NCI-H345 treated with DMSO at 0.1 percent for 48 hours (cell line): Measurements from ENCODE around the gene NUP210.

ENCODE experiments used
- DNase-seq: peaks from one replicate; lab custom pipeline; 2025; ENCODE audit not compliant: unreplicated experiment; lab: John Stamatoyannopoulos, UW

Gene NUP210

DNA sequence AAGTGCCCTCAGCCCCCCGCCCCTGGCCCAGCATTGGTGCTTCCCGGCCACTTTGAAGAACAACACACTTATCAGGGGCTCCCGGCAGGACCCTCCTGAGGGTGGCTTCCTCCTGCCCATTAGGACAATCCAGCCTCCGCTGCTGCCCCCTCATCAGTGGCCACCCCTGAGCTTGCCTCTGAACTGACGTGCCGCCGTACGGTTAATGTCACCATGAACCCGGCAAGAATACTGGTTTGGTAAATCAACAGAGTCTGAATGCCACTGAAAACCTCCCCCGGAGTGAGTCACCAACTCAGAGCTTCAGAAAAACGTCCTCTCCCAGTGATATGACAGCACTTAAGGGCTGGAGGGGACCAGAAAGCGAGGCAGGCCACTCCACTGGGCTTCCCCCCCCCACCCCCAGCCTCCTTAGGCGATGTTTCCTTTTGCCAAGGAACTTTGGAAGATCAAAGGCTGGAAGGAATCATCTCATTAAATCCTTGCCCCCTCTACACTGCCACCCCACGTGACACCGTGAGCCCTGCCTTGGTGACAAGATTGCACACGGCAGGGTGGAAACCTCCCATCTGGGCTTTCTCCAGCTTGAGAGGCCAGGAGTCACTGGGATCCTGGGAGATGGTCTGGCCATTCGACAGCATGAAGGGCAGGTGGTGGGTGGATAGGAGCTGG is 142.1 kb downstream of the NUP210 start:
- DNase-seq = no peak

DNA sequence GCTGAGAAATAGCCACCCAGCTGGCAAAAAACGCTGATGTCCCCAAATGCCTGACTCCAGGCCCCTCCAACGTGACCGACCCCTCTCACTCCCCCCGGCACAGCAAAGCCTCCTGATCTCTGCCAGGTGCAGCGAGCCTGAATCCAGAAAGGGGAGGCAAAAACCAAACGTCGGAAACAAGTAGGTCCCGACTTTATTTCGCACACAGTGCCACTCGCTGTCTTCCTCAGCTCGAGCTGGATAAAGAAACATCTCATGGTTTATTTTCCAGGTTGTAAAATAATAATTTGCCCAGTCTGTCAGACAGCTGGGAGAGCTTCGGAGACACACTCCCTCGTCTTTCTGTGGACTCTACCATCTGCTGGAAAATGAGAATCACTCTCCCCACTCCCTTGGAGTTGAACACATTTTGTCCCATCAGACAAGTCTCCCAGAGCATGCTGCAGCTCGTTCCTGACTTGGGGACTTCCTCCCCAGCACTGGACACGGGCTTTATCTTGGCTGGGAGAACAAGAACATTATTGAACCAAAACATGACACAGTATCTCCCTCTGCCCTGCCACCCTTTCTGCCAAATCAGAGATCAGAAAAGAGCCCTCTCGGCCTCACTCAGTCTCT is 142.8 kb downstream of the NUP210 start:
- no peak for DNase-seq

DNA sequence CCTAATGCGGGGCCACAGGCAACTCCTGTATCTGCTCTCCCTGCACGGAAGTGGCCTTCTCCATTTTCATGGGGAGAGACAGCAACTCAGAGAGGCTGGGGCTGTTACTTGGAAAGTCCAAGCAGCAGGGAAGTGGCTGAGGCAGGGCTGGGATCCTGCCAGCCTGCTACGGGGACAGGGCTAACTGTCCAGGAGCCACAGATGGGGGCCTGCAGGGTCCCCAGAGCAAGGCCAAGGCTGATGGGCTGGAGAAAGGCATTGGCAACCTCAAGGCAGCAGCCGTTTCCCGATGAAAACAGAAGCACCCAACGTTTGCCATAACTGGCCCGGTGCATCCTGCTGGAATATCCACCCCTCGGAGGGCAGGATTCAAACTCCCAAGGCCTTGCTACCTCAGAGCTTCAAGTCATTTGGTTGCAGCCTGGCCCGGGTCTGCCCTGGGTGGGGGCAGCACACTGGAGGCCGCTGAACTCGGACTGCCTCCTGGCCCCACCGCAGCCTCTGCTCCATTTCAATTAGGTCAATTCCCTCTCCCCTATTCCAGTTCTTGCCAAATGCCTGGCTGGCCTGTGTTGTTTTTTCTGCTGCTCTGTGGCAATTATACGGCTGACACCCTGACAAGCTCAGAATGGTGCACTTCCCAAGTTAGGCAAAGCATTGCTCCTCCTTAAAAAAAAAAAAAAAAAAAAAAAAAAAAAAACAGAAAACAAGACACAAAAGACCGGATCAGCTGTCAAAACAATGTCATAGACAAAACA is 143.5 kb downstream of the NUP210 start:
- DNase-seq = no peak

DNA sequence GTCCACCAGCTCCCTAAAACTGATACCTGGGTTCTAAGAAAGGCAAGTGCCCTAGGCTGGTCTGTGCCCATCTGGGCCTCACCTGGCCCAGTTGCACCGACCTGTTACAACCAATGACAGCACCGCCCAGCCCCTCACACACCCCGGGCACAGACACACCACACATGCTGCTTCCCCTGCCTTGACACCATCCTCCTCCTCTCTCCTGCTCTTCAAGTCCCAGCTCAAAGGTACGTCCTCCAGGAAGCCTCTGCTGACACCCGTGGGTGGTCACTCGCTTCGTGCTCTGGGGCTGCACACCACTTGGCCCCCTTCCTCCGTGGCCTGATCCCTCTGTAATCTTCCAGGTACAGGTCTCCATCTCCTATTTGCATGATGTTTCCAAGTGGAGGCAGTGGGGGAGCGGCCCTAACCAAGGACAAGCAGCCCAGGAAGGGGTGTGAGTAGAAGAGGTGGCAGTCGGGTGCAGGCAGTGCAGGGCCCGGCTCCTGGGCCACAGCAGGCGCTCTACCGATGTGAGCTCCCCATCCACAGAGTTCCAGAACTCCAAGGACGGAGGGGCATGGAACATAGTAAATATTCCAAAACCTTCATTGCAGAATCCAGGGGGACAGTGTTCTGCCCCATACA is 144.6 kb downstream of the NUP210 start:
- no peak for DNase-seq

DNA sequence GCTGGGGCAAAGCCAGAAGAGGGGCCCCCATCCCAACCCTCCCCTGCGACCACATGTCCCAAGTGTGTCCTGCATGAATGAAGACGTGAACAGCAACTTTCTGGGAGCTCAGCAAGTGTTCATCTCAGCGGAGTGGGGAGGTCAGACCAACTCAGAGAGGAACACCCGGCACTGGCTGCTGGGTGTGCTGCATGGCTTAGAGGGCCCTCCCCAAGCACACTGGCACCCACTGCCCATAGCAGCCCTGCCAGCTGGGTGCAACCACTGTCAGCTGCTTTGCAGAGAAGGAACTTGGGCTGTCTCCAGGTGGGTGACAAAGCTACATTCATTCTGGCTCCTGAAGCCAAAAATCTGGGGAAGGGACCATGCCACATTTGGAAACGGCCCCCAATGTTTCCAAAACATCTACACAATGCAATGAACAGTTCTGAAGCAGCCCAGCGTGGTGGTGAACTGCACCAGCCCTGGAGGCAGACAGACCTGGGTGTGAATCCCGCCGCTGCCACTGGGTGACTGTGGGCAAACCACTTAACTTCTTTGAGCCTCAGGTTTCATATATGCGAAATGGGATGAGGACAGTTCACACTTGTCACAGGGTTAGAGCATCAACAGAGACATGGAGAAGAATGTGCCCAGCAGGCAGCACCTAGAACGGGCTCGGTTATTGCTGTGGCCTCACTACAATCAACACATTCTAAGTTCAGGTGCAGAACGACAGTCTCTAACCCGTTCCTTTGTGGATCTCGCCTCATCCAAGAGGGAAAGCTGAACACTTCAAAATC is 145.4 kb downstream of the NUP210 start:
- DNase-seq = no peak

DNA sequence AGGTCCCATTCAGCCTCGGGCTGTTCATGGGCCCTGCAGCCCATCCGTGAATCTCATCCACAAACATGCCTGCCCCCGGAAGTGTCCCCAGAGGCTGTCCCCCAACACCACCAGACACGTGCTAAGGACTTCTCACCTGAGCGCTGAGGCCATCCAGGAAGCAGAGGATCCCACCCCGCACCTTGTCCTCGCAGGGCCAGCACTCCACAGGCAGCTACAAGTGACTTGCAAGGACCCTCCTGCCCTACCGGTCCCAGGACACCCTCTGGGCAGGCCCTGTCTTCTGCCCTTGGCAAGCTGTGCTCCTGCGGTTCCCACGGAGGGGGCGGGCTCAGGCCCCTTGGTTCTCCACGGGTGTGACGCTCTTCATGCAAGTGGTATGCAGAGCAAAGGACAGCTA is 146.0 kb downstream of the NUP210 start:
- no peak for DNase-seq

DNA sequence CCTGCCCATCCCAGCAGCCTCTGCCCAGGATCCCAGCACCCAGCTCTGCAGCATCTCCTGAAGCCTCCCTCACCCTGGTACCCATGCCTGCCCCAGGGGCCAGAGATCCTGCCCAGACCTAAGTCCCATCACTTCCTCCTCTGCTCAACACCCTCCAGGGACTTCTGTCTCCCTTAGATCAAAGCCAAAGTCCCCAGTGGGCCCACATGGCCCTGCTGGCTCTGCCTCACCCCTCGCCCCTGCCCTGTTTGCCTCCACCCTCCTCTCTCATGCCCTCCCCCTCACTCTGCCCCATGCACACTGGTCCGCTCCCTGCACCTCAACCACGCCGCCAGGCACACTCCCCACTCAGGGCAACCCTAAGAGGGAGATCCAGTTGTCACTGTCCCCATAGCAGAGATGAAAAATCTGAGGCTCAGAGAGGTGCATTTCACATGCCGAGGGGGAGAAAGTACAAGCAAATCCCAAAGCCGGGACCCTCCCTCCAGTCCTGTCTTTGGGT is 146.5 kb downstream of the NUP210 start:
- no peak for DNase-seq

DNA sequence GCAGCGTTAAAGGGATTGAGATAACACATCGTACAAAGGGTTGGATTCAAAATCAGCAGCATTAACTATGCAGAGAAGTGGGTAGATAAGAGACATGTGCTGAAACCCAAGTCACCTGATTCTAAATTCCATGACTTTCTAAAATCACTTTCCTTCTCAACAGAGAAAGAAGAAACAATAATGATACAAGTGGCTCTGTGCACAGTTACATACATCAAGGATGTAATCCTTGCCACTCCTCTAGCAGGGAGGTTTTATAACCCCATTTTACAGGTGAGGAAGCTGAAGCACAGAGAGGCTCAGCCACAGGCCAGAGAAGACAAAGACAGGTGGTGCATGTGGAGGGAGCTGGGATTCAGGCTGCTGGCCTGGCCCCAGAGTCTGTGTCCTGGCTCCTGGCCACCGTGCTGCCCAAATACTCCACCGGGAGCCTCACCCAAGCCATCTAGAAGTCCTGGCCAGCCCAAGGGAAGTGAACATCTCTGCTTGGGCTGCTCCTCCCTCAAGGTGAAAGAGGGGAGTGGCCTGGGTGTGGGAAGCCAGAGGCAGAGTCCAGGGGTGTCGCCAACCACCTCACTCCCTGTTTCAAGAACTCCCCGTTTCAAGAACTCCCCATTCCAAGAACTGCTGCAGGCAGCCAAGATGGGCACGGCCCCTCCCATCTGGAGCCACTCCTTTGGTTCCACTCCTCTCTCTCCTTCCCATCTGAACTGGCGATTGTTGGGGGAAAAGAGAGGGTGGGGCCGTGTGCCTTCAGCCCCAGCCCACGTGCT is 147.1 kb downstream of the NUP210 start:
- no peak for DNase-seq

DNA sequence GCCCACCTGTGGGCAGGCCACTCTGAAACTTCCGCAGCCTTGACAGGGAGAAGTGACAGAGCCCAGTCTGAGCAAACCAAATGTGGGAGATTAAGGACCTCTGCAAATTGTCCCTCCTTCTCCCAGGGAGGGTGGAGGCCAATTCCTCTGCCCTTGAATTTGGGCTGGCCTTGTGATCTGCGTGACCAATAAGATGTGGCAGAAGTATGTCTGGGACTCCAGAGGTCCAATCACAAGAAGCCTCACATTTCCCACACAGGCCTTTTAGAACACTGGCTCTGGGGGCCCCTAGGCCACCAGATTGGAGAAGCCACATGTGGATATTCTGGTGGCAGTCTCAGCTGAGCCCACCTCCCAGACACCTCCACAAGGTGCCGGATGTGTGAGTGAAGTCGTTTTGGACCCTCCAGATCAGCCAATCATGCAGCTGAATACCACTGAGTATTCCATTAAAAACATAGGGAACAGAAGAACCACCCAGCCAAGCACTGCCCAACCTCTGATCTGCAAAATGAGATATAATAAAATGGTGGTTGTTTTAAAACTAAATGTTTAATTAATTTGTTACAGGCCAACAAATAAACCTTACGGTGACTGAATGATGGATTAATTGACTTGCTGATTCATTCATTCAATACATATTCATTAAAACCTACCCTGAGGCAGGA is 150.3 kb downstream of the NUP210 start:
- no peak for DNase-seq

DNA sequence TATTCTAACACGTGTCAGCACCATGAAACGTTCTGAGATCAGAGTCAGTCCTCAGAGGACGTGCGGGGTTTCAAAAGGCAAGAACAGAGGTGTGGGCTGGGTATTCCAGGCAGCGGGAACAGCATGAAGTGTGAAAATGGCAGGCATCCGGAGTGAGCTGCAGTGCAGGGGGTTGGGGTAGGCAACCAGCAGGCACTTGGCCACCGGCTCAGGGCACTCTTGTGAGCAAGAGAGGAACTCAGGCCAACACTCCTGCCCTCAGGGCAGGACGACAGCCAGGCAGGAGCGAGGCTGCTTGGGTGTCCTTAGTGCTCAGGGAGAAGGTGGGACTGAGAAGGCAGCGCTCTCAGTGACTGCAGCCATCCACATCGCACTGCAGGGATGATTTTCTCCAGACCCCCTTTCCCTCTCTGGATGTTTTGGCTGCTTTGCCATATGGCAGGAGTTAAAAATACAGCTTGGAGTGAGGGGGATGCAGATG is 151.1 kb downstream of the NUP210 start:
- DNase-seq = no peak

DNA sequence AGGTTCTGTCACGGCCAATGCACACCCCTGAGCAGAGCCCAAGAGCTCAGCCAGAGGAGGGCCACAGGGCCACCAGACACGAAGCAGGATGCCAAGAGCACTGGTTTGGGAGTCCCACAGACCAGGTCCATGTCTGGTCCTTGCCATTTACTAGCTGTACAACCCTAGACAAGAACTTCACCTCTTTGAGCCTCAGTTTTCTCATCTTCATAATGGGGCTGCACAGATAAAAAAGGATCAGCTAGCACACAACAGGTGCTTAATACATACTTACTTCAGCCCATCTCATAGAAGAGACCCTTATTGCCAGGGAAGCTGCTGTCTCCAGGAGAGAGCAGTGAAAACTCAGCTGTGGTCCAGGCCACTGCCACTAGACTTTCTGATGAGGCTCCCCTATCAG is 152.0 kb downstream of the NUP210 start:
- DNase-seq = no peak

DNA sequence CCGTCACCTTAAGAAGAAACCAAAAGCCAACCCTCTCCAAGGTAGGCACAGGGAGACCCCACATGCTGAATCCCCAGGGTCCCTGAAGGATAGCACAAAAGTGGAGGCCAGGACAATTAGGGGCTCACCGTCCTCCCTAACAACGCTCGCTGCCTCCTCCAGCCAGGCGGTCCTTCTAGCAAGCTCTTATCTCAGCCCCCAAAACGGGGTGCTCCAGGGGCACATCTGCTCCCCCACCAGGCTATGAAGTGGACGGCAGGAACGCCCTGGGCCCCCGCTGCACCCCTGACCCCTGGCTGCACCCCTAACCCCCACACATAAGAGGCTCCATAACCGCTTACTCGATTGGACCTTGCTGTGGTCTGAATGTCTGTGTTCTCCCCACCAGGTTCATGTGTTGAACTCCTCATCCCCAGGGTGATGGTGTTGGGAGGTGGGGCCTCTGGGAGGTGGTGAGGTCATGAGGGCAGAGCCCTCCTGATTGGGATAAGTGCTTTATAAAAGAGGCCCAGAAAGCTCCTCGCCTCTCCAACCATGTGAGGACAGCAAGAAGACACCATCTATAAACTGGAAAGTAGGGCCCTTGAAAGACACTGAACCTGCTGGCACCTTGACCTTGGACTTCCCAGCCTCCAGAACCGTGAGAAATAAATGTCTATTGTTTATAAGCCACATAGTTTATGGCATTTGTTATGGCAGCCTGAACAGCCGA is 153.3 kb downstream of the NUP210 start:
- DNase-seq = no peak
